Left lung (tissue), 10 donors: ENCODE results near the gene VTI1A. TPM values are rescaled to one million over a fixed set of nuclear protein-coding genes. Genes with fewer than 3 reads are reported as not detected.

Source experiments
- ATAC-seq: fragments of 200-7000 bp; cut with Tn5 transposase; one replicate; pipeline ENCODE4 v1.9.1; 2020; ENCODE audit warnings: moderate library complexity
- DNase-seq, 4 donors: peaks; one replicate each; pipeline ENCODE4 v3.0.0-alpha.2; 2013 to 2020
- H3K27ac ChIP-seq, 2 donors: fragments of 200-600 bp; sonication (generic) in 1 of 2; one replicate each; pipeline versions ENCODE4 v1.5.0 to v1.8.0; 2020 to 2021
- H3K27me3 ChIP-seq, 2 donors: fragments of 200-600 bp; sonication (generic) in 1 of 2; one replicate each; pipeline versions ENCODE4 v1.5.0 to v1.8.0; 2020 to 2021
- H3K36me3 ChIP-seq, 2 donors: fragments of 200-600 bp; sonication (generic) in 1 of 2; one replicate each; pipeline versions ENCODE4 v1.5.0 to v1.8.0; 2020 to 2021
- H3K4me1 ChIP-seq, 2 donors: fragments of 200-600 bp; one replicate each; pipeline ENCODE4 v1.8.0; 2021
- H3K4me3 ChIP-seq, 2 donors: fragments of 200-600 bp; sonication (generic) in 1 of 2; one replicate each; pipeline versions ENCODE4 v1.5.0 to v1.8.0; 2020 to 2021; ENCODE audit warnings: mild to moderate bottlenecking in 1 of 2
- H3K9me3 ChIP-seq, 2 donors: fragments of 200-600 bp; sonication (generic) in 1 of 2; one replicate each; pipeline versions ENCODE4 v1.5.0 to v1.8.0; 2020 to 2021
- intact Hi-C, 2 donors: fragments of 100-400 bp; cut with DNase I; formaldehyde crosslinking; loops; one replicate each; pipeline versions ENCODE4 v1.11.2 to v1.14.2; 2022
- polyA plus RNA-seq, 6 donors: library from polyadenylated mRNA; unstranded; fragments of 120-200 nt; gene quantifications; one replicate each; pipeline ENCODE4 v1.2.1, GENCODE V29; 2013; ENCODE audit not compliant: insufficient read length in 6 of 6
- total RNA-seq, 2 donors: library from RNA; stranded (reverse); fragmentation: NEBNext Ultra II Directional; extraction: Animal tissue kit (Norgen Biotek cat#: 25700); gene quantifications; one replicate each; pipeline ENCODE4 v1.2.1, GENCODE V29; 2021
- TF ChIP-seq, protein P1 (sequence below), 2 donors: fragments of 200-600 bp; sonication (generic) in 1 of 2; IDR thresholded peaks; one replicate each; pipeline versions ENCODE4 v1.5.0 to v1.8.0; 2021; ENCODE audit warnings: antibody characterized with exemption in 2 of 2
- donor health status: DM: no; HTN: yes; CAD: no.
- donor health status: DM: no; HTN: no; CAD: no.

VTI1A gene
- total and polyA plus RNA-seq, 8 donors = 13.6 to 39.0 (median 17.7) TPM

GRCh38 chr10:112713411-112713810 is 266.4 kb downstream of the VTI1A start:
- ATAC-seq (no peak), DNase-seq (no peak)
- TF ChIP-seq, protein P1, sequence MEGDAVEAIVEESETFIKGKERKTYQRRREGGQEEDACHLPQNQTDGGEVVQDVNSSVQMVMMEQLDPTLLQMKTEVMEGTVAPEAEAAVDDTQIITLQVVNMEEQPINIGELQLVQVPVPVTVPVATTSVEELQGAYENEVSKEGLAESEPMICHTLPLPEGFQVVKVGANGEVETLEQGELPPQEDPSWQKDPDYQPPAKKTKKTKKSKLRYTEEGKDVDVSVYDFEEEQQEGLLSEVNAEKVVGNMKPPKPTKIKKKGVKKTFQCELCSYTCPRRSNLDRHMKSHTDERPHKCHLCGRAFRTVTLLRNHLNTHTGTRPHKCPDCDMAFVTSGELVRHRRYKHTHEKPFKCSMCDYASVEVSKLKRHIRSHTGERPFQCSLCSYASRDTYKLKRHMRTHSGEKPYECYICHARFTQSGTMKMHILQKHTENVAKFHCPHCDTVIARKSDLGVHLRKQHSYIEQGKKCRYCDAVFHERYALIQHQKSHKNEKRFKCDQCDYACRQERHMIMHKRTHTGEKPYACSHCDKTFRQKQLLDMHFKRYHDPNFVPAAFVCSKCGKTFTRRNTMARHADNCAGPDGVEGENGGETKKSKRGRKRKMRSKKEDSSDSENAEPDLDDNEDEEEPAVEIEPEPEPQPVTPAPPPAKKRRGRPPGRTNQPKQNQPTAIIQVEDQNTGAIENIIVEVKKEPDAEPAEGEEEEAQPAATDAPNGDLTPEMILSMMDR (IDR thresholded peaks at IDR 0.05) = no peak
- H3K27ac ChIP-seq = no peak overlapping the region
- H3K36me3 ChIP-seq = no peaks in the 10 kb centered on the region
- H3K9me3 ChIP-seq = no peaks in the 10 kb centered on the region
- no peaks in the 10 kb centered on the region for H3K27me3 ChIP-seq
- H3K4me1 ChIP-seq = peaks cover 0 to 8% of the 10 kb centered on the region in 2 donors
- intact Hi-C loops = no loop called here
- H3K4me3 ChIP-seq = no peak overlapping the region

DNA sequence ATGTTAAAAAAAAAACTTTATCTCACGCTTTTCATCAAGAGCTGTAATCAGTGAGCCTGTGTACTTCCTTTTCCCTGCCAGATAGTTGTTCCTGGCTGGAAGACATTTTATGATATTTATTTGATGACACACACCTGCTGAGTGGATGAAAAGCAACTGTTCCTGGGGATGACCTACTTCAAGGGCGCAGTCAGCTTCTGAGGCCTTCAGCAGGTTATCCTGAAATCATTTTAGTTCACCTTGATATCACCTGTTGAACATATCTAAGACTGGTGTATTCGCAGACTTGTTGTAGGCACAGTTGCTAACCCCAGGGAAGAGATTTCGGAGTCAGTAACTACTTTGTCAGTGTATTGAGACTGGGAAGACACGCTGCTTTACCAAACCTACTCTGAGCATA is 268.6 kb downstream of the VTI1A start:
- no peaks in the 10 kb centered on the region for H3K9me3 ChIP-seq
- no peaks in the 10 kb centered on the region for H3K27me3 ChIP-seq
- no peaks in the 10 kb centered on the region for H3K36me3 ChIP-seq
- DNase-seq (no peak), ATAC-seq (no peak)
- H3K4me1 ChIP-seq = peaks cover 0 to 8% of the 10 kb centered on the region in 2 donors
- H3K27ac ChIP-seq = no peak overlapping the region
- no peak overlapping the region for H3K4me3 ChIP-seq
- intact Hi-C loops = no loop called here
- TF ChIP-seq, protein P1 (IDR thresholded peaks at IDR 0.05) = no peak

- intact Hi-C loops = no loop called here
- DNase-seq = no peak
Measured at GRCh38 chr10:112716076-112716475, 269.1 kb downstream of the VTI1A start.

DNA sequence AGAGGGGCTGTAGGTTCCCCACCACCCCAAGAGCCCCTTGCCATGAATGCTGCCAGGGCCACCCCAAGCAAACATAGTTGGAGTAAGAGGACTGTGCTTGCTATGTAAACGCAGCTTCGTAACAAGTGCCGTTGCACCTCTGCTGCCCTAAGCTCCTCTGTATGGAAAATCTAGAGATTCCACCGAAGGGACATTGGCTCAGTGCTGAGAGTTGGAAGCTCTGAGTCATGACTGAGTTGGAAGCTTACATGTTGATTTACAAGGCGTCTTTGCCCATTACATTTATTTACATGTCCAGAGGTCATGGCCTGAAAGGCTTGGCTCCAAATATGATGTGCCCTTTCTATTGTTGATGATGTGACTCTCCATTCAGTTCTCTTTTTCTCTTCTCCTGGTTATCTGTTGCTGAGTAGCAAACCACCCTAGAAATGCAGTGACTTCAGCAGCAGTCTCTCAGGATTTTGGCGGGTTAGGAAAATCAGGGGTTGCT is 270.0 kb downstream of the VTI1A start:
- peak in 1 of 4 donors; percentile 16 for DNase-seq
- H3K4me1 ChIP-seq = peaks cover 0 to 8% of the 10 kb centered on the region in 2 donors
- H3K27ac ChIP-seq = no peak overlapping the region
- TF ChIP-seq, protein P1 (IDR thresholded peaks at IDR 0.05) = no peak
- H3K36me3 ChIP-seq = no peaks in the 10 kb centered on the region
- ATAC-seq = peak; percentile 59
- no peaks in the 10 kb centered on the region for H3K27me3 ChIP-seq
- intact Hi-C loops = no loop called here
- H3K4me3 ChIP-seq = no peak overlapping the region
- H3K9me3 ChIP-seq = no peaks in the 10 kb centered on the region

More at GRCh38 chr10:112716076-112716475, 269.1 kb downstream of the VTI1A start:
- H3K9me3 ChIP-seq = no peaks in the 10 kb centered on the region
- no peaks in the 10 kb centered on the region for H3K36me3 ChIP-seq
- no peak overlapping the region for H3K4me3 ChIP-seq
- peaks cover 0 to 8% of the 10 kb centered on the region in 2 donors for H3K4me1 ChIP-seq
- no peak overlapping the region for H3K27ac ChIP-seq
- no peaks in the 10 kb centered on the region for H3K27me3 ChIP-seq
- no peak for ATAC-seq
- TF ChIP-seq, protein P1 (IDR thresholded peaks at IDR 0.05) = no peak

- Histone ChIP-seq H3K27me3 (no peaks in the 10 kb centered on the region), H3K4me3 (no peak overlapping the region), H3K4me1 (peaks cover 0 to under 1% of the 10 kb centered on the region in 2 donors), H3K9me3 (no peaks in the 10 kb centered on the region), H3K36me3 (no peaks in the 10 kb centered on the region), H3K27ac (no peak overlapping the region)
- TF ChIP-seq, protein P1 (IDR thresholded peaks at IDR 0.05) = no peak
- intact Hi-C loops = loop anchor here in 1 of 2 donors (10.0 kb wide), 1 partner anchor 405 kb away; no protein-coding TSS in a partner anchor
- DNase-seq (no peak), ATAC-seq (no peak)
Measured at GRCh38 chr10:112720178-112720577, 273.2 kb downstream of the VTI1A start.
